IMR-90 (cell line): ENCODE data around the gene ZYG11A.

Experiments
- FOS ChIP-seq: fragments of 150-350 bp; IDR thresholded peaks from 2 replicates; pipeline ENCODE4 v1.6.1; 2016; ENCODE audit warnings: low read depth, low read length
- MXI1 ChIP-seq: IDR thresholded peaks from 2 replicates; pipeline ENCODE4 v1.6.1; 2012; ENCODE audit warnings: low read depth, mild to moderate bottlenecking, low read length, moderate library complexity, borderline replicate concordance
- TF ChIP-seq, protein P1 (sequence below): conservative IDR thresholded peaks from 2 replicates; pipeline ENCODE4 v1.5.1; 2012; ENCODE audit warnings: mild to moderate bottlenecking, low read depth, low read length, improper control_type of control experiment

GRCh38 chr1:52850951-52851350 is 8.4 kb downstream of the ZYG11A start:
- TF ChIP-seq, protein P1, sequence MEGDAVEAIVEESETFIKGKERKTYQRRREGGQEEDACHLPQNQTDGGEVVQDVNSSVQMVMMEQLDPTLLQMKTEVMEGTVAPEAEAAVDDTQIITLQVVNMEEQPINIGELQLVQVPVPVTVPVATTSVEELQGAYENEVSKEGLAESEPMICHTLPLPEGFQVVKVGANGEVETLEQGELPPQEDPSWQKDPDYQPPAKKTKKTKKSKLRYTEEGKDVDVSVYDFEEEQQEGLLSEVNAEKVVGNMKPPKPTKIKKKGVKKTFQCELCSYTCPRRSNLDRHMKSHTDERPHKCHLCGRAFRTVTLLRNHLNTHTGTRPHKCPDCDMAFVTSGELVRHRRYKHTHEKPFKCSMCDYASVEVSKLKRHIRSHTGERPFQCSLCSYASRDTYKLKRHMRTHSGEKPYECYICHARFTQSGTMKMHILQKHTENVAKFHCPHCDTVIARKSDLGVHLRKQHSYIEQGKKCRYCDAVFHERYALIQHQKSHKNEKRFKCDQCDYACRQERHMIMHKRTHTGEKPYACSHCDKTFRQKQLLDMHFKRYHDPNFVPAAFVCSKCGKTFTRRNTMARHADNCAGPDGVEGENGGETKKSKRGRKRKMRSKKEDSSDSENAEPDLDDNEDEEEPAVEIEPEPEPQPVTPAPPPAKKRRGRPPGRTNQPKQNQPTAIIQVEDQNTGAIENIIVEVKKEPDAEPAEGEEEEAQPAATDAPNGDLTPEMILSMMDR, result no peak
- TF ChIP-seq MXI1 (no peak), FOS (no peak)
